PC-9 (cell line): ENCODE data around the gene HMG20A. TPM values are rescaled to one million over a fixed set of nuclear protein-coding genes. Genes with fewer than 3 reads are reported as not detected.

ENCODE experiments used
- BruUV-seq: library from RNA; stranded (reverse); fragments of 400-500 nt; replicated peaks from 2 replicates; lab custom pipeline; 2021; lab: Mats Ljungman, UMichigan
- CTCF ChIA-PET: fragments of 300-600 bp; sonication (Branson Sonifier 250); formaldehyde crosslinking; loops from one replicate; lab custom pipeline; 2022; ENCODE audit warnings: antibody characterized with exemption; lab: Charles Lee
- POLR2A ChIA-PET: fragments of 300-600 bp; sonication (Branson Sonifier 250); formaldehyde crosslinking; loops from one replicate; lab custom pipeline; 2022; ENCODE audit warnings: antibody characterized with exemption; ENCODE audit not compliant: unreplicated experiment; lab: Charles Lee
- DNase-seq, 2 experiments: peaks; one replicate each; pipeline versions ENCODE4 v3.0.0 to v3.0.0-alpha.2; 2015 to 2022; ENCODE audit warnings: mixed read lengths in 1 of 2
- H2AFZ ChIP-seq: fragments of 200-600 bp; sonication (generic); 2 replicates; pipeline ENCODE4 v1.8.1; 2017; ENCODE audit warnings: antibody characterized with exemption
- H3F3A ChIP-seq: fragments of 200-600 bp; sonication (generic); 2 replicates; pipeline ENCODE4 v1.8.1; 2017; ENCODE audit warnings: antibody characterized with exemption, mild to moderate bottlenecking, low read depth; ENCODE audit not compliant: insufficient read depth
- H3K27ac ChIP-seq: fragments of 200-600 bp; sonication (generic); 2 replicates; pipeline ENCODE4 v1.6.1; 2016; ENCODE audit warnings: mixed run types
- H3K27me3 ChIP-seq: fragments of 200-600 bp; sonication (generic); 2 replicates; pipeline ENCODE4 v1.6.1; 2016; ENCODE audit warnings: low read depth, mixed run types; ENCODE audit not compliant: insufficient read depth
- H3K36me3 ChIP-seq: fragments of 200-600 bp; sonication (generic); 2 replicates; pipeline ENCODE4 v1.6.1; 2016; ENCODE audit warnings: low read depth, mixed run types
- H3K4me1 ChIP-seq: fragments of 200-600 bp; sonication (generic); replicated peaks from 2 replicates; pipeline ENCODE4 v1.6.1; 2016; ENCODE audit warnings: mixed run types; ENCODE audit not compliant: insufficient read depth
- H3K4me2 ChIP-seq: fragments of 200-600 bp; sonication (generic); 2 replicates; pipeline ENCODE4 v1.6.1; 2017; ENCODE audit warnings: mixed run types
- H3K4me3 ChIP-seq: fragments of 200-600 bp; sonication (generic); 2 replicates; pipeline ENCODE4 v1.6.1; 2016; ENCODE audit warnings: mixed run types
- H3K79me2 ChIP-seq: fragments of 200-600 bp; sonication (generic); 2 replicates; pipeline ENCODE4 v1.6.1; 2017; ENCODE audit warnings: low read depth, mixed run types
- H3K9me2 ChIP-seq: fragments of 200-600 bp; sonication (generic); 2 replicates; pipeline ENCODE4 v1.8.1; 2017; ENCODE audit warnings: mild to moderate bottlenecking; ENCODE audit not compliant: insufficient read depth
- H3K9me3 ChIP-seq: fragments of 200-600 bp; sonication (generic); 2 replicates; pipeline ENCODE4 v1.8.1; 2016; ENCODE audit warnings: low read depth; ENCODE audit not compliant: insufficient read depth
- H4K20me1 ChIP-seq: fragments of 200-600 bp; sonication (generic); 2 replicates; pipeline ENCODE4 v1.8.1; 2017; ENCODE audit not compliant: insufficient read depth
- CTCF ChIP-seq: fragments of 200-600 bp; sonication (generic); conservative IDR thresholded peaks from 2 replicates; pipeline ENCODE4 v1.6.1; 2017; ENCODE audit warnings: mixed run types, antibody characterized with exemption, mild to moderate bottlenecking, moderate library complexity
- EZH2 ChIP-seq: fragments of 200-600 bp; sonication (generic); IDR thresholded peaks from 2 replicates; pipeline ENCODE4 v1.8.0; 2017; ENCODE audit warnings: antibody characterized with exemption, low read depth
- intact Hi-C: fragments of 100-400 bp; cut with micrococcal nuclease; formaldehyde crosslinking; loops from one replicate; pipeline ENCODE4 v1.10.0; 2022; ENCODE audit not compliant: unreplicated experiment
- total RNA-seq: library from RNA; stranded (reverse); gene quantifications from 2 replicates; pipeline ENCODE4 v1.2.3, GENCODE V29; 2021

The HMG20A gene
- total RNA-seq, 1 experiment from 2014 or later = 33.4 TPM

- no peaks in the 10 kb centered on the region for H3K9me3 ChIP-seq
- no peak for TF ChIP-seq EZH2
- no peak for TF ChIP-seq CTCF
- no peak overlapping the region for H3K4me2 ChIP-seq
- no peaks in the 10 kb centered on the region for H3K4me1 ChIP-seq
- no peaks in the 10 kb centered on the region for H3K9me2 ChIP-seq
- H3K27me3 ChIP-seq = no peaks in the 10 kb centered on the region
- ChIA-PET CTCF (no interaction called here), POLR2A (no interaction called here)
- H3K27ac ChIP-seq = no peak overlapping the region
- no peak overlapping the region for H3K4me3 ChIP-seq
- BruUV-seq = no TSS peak
- H3K36me3 ChIP-seq = 0 out of 2 replicates have a peak, but pooled peaks cover 16% of the 10 kb centered on the region
- no peaks in the 10 kb centered on the region for H3K79me2 ChIP-seq
- intact Hi-C loops = no loop called here
- no peaks in the 10 kb centered on the region for H4K20me1 ChIP-seq
- H3F3A ChIP-seq = no peaks in the 10 kb centered on the region
- no peak for DNase-seq
- H2AFZ ChIP-seq = no peak overlapping the region
These were observed 43.6 kb downstream of the HMG20A start for GRCh38 chr15:77464129-77464865.

GRCh38 chr15:77466521-77466920 lies 45.8 kb downstream of the HMG20A start:
- H2AFZ ChIP-seq = no peak overlapping the region
- DNase-seq = no peak
- 0 out of 2 replicates have a peak, but pooled peaks cover 16% of the 10 kb centered on the region for H3K36me3 ChIP-seq
- H3K27ac ChIP-seq = no peak overlapping the region
- H3K4me2 ChIP-seq = no peak overlapping the region
- H3K9me3 ChIP-seq = no peaks in the 10 kb centered on the region
- no peaks in the 10 kb centered on the region for H3K27me3 ChIP-seq
- POLR2A ChIA-PET = no interaction called here
- TF ChIP-seq EZH2 (no peak), CTCF (no peak)
- H4K20me1 ChIP-seq = no peaks in the 10 kb centered on the region
- H3K79me2 ChIP-seq = no peaks in the 10 kb centered on the region
- intact Hi-C loops = no loop called here
- CTCF ChIA-PET = no interaction called here
- H3K4me1 ChIP-seq = no peaks in the 10 kb centered on the region
- H3F3A ChIP-seq = no peaks in the 10 kb centered on the region; the same call in 1 of the 2 replicates
- H3K4me3 ChIP-seq = no peak overlapping the region
- no TSS peak for BruUV-seq
- no peaks in the 10 kb centered on the region for H3K9me2 ChIP-seq

GRCh38 chr15:77468896-77469295 lies 48.2 kb downstream of the HMG20A start:
- H3F3A ChIP-seq = no peaks in the 10 kb centered on the region; the same call in 1 of the 2 replicates
- CTCF ChIA-PET = no interaction called here
- no peaks in the 10 kb centered on the region for H3K27me3 ChIP-seq
- H2AFZ ChIP-seq = no peak overlapping the region
- peaks cover 15% of the 10 kb centered on the region; the same call in 1 of the 2 replicates for H3K36me3 ChIP-seq
- H3K9me2 ChIP-seq = no peaks in the 10 kb centered on the region
- no peaks in the 10 kb centered on the region for H3K9me3 ChIP-seq
- no peak overlapping the region for H3K4me2 ChIP-seq
- TF ChIP-seq EZH2 (no peak), CTCF (no peak)
- no peak for DNase-seq
- H3K79me2 ChIP-seq = no peaks in the 10 kb centered on the region
- no TSS peak for BruUV-seq
- no peak overlapping the region for H3K4me3 ChIP-seq
- intact Hi-C loops = no loop called here
- H3K27ac ChIP-seq = no peak overlapping the region
- no peaks in the 10 kb centered on the region for H4K20me1 ChIP-seq
- POLR2A ChIA-PET = no interaction called here
- H3K4me1 ChIP-seq = no peaks in the 10 kb centered on the region
